GM18507 (cell line): ENCODE measurements around the gene ATP1A1.

Source experiments
- DNase-seq: peaks from one replicate; pipeline ENCODE4 v3.0.0; 2011; ENCODE audit warnings: low read depth; ENCODE audit not compliant: insufficient read length; ENCODE audit errors: extremely low spot score
- FAIRE-seq: peaks from 2 replicates; lab custom pipeline; 2011; peaks lifted over from hg19 to GRCh38; lab: Jason Lieb, UNC

Gene ATP1A1

DNA sequence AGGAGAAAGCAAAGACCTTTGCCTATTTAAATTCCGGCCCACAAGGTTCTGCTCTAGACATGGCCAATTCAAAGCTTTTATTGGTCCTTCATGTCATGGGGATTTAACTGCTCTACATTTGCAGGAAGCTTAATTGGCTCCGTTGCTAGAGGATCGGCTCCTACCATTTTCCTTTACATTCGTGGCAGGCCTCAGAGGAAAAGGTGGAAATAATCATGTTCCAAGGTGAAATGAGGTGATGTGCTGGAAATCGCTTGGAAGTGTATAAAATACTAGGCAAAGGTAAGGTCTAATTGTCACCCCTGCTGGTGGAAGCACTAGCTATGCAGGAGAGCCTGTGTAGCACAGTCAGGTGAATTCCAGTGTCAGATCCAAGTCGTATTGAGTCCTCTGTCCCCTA, 55.5 kb downstream of the ATP1A1 start:
- DNase-seq (no peak), FAIRE-seq (no peak)

DNA sequence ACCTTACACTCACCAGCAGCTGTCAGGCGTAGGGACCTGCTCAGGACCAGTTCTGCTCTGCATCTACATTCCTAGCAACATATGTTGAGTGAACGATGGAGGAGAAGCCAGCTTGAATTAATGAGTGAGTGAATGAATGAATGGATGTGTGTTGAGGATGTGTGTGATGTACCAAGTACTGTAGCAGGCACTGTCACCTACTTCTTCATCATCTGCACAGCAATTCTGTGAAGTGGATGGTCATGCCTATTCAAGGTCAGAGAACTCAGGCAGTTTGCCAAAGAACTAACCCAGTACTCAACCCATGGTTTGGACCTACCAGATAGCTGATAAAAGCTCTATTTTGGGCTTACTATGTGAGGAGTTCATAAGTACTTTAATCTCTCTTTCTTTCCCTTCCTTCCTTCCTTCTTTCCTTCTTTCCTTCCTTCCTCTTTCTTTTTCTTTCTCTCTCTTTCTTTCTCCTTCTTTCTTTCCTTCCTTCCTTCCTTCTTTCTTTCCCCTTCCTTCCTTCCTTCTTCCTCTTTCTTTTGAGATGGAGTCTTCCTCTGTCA, 56.9 kb downstream of the ATP1A1 start:
- FAIRE-seq: no peak
- no peak for DNase-seq

DNA sequence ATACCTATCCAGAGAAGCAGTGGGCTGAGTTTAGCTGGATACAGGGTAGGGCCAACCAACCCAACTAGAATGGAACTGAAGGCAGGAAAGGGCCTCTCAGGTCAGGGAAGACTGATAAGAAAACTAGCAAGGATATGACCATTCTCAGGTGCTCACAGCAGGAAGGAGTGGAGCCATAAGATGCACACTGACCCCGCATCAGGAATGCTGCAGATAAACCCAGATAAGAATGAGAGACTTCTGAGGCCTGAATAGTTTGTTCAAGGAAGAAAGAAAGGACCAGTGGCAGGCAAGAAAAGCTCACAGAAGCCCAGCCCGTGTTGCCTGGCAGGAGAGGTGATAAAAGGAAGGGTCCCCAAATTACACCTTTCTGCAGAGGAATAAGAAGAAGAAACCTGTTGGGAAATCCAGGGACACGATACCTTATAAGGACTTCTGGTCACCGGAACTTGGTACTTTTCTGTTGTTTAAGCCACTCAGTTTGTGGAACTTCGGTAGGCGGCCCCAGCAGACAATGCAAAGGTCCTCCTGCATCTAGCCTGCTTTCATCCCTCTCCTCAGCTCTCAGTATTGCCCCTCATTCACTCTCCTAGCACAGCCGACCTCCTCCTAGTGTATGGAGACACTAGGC, 58.9 kb downstream of the ATP1A1 start:
- FAIRE-seq (no peak), DNase-seq (no peak)

DNA sequence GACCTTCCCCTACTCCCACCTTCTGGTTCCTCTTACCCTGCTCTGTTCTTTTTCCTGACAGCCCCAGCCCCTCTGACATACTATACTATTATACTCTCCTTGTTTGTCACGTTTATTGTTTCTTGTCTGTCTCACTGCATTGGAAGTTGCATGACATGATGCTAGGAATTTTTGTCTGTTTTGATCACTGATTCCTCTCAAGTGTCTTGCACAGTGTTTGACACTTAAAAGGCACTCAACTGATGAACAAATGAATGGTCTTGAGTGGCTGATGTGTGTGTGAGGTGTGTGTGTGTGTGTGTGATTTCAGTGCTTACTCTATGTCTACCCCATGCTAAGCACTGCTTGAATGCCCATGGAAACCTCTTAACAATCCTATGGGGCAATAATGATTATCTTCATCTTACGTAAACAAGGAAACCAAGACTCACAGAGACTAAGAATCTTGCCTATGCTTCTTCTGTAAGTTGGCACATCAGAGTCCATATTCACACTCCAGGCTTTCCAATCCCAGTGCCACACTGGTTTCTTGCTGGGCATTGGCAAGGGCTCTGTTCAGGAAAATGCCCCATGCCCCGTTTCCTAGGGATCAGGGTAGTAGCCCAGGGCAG, 59.7 kb downstream of the ATP1A1 start:
- FAIRE-seq (no peak), DNase-seq (no peak)

DNA sequence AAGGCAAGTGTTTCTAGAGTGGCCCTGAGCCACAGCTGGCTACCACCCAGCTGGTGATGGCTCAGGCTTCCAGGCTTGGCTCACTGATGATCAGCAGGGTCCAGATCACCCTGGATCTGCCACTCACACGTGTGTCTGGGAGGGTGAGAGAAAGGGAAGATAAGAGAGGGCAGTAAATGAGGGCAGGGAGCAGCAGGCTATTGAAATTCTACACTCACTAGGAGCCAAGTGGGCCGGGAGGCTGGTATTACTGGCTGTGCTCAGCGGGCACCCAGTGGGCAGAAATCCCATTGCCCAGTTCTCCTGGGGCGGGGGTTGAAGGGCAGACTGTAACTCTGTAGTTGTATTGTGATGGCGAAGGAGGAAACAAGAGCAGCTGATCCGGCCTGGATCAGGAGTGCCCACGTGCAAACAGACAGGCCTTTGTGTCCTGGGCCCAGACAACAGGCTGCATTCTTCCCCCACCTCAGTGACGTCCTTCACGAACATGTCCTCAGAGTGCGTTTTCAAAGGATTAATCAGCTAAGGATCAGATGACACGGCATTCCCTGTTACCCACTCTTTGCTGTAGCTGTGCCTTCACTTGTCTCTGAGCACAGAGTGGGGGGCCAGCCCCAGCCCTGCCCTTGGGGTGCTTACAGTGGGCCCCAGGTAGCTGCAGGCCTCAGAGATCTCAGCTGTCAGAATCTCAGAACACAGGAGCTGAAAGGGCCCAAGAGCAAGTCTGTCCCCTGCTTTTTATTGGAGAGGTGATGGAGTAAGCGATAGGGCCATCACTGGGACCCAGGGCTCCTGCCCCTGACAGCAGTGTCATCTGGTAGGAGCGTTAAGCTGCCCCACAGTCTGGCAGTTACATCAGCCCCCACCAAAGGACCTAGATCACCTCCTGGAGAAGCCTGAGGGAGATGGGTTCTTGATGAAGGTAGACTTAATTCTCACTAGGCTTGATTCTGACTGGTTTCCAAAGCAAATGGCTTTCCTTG, 60.5 kb downstream of the ATP1A1 start:
- DNase-seq (no peak), FAIRE-seq (no peak)

DNA sequence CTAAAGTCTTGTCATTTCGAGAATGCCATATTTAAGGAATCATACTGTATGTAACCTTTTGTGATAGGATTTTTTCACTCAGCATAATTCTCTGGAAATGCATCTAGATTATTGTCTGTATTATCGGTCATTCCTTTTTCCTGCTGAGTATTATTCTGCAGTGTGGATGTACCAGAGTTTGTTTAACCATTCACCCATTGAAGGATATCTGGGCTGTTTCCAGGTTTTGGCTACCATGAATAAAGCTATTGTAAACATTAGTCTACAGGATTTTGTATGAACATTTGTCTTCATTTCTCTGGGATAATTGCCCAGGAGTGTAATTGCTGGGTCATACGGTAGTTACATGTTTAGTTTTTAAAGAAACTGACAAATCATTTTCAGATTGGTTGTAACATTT, 61.8 kb downstream of the ATP1A1 start:
- DNase-seq: no peak
- FAIRE-seq: no peak

DNA sequence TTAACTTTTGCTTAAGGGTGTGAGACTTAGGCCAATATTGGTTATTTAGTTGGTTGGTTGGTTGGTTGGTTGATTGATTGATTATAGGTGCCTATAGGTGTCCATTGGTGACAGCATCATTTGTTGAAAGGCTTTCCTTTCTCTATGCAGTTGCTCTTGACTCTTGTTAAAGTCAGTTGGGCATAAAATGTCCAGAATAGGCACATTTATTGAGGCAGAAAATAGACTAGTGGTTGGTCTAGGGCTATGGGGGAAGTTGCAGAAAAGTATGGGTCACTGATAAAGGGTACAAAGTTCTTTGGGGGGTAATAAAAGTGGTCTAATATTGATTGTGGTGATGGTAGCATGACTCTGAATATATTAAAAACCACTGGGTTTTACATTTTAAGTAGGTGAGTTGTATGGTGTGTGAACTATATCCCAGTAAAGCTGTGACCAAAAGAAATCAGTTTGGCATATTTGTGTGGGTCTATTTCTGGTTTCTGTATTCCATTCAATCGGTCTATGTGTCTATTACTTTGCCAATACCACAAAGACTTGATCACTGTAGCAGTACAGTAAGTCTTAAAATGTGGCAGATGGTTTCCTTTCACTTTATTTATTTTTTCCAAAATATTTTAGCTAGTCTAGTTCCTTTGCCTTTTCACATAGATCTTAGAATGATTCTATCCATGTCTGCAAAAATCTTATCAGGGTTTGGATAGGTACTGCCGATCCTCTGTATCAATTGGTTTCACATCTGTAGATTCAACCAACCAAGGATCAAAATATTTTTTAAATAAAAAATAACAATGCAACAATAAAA, 63.0 kb downstream of the ATP1A1 start:
- FAIRE-seq (no peak), DNase-seq (no peak)

DNA sequence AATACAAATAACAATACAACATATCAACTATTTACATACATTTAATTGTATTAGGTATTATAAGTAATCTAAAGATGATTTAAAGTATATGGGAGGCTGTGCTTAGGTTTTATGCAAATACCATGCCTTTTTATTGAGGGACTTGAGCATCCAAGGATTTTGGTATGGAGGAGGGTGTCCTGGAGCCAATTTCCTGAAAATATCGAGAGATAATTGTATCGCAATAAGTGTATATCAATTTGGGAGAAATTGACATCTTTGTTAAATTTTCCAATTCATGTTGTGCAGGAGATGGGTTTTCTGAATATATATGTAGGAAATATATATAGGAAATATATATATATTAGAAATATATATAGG, 63.5 kb downstream of the ATP1A1 start:
- no peak for DNase-seq
- FAIRE-seq: no peak

DNA sequence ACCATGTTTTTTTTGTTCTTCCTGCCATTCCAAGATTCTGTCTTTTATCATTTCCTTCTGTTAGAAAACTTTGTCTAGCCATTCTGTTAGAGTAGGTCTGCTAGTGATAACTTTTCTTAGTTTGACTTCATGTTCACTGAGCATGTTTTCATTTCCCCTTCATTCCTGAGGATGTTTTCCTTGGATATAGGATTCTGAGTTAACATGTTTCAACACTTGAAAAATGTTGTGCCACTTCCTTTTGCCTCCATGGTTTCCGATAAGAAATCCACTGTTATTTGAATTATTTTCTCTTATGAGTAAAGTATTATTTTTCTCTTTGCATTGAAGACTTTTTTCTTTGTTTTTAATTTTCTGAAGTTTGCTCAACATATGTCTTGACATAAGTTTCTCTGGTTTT, 66.7 kb downstream of the ATP1A1 start:
- FAIRE-seq (no peak), DNase-seq (no peak)

DNA sequence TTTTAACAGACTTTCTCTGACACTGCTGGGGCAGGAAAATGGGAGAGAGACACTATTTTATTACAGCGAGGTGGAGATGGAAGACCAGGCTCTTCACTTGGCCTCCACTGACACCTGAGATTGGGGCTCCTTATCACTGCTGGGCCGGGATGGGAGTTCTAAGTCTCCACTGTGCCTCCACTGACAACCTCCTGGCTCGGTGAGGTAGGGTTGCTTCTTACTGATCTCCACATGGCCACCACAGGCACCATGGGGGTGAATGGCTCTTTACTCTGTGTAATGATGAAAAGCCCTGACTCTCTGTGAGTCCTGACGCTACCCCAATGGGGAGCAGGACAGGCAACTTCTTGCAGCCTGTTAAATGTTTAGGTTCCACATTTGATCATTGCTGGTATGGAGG, 67.7 kb downstream of the ATP1A1 start:
- FAIRE-seq (no peak), DNase-seq (no peak)

DNA sequence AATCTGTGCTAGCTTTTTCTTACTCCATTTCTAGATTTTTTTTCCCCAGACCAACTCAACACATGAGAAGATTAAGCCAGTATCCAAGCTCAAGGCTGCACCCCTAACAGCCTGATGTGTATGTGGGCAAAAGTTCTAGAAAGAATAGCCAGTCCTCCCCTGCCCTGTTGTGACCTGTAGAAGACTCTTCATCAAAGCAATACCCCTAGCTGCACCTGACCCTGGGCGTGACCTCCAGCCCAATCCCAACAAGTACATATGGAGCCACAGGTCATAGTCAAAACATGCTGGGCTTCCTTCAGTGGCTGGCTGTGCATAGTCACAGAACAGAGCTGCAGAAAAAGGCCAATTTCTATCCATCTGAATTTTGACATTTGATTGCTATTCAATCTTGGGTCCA, 72.5 kb downstream of the ATP1A1 start:
- DNase-seq: no peak
- FAIRE-seq: no peak

DNA sequence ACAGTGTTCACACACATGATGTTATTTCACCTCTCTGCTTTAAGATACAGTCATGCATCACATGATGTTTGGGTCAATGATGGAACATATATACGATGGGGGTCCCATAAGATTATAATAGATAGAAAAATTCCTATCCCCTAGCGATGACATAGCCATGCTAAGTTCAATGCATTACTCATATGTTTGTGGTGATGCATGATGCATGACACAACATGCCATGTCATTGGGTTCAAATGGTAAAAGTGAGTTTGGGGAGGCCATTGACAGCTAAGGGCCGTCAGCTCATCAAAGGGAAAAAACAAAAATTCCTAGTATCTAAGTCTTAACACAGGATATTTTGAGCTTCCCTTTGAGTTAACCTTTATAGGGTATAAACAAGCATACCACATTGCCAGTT, 73.6 kb downstream of the ATP1A1 start:
- DNase-seq (no peak), FAIRE-seq (no peak)

DNA sequence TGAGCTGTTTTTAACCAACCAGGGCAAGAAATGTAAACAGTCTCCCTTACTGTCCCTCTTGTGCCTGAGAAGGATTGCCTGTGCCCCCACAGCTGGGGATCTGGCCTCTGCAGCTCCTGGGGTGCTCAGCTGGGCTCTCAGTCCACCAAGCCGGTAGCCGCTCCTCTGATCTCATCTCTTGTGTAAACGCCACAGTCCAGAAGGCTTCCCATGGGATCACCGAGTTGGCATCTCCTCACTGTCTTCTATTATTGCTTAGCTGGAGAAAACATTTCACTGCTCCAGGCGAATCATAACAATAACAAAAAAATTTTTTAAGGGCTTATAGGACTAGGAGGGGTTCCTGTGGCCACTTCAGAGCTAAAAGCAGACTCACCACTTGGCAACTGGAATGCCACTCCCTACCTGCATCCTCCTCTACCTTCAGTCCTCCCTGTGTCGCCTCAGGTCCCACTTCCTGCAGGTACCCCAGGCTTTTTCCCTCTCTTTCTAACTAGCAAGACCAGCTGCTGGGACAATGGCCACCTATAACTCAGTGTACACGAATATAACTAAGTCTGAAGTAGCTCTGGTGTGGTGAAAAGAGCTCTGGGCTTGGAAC, 75.8 kb downstream of the ATP1A1 start:
- DNase-seq (no peak), FAIRE-seq (no peak)

DNA sequence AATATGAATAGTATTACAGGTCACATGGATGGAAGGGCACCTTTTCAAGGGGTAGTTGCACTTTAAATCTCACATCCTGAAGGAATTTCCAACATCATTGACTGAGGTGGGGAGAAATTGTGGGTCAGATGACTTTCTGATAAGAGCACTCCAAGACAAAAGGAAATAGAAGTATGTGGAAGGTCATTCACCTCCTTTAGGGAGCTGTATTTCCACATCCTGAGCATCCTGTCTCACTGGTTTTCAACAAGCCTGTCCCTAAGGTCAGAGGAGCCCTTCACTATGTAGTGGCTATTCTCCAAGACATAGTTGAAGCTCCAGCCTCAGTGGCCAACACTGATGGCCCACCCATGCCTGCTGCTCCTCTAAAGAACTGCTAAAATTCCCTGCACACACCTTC, 76.5 kb downstream of the ATP1A1 start:
- DNase-seq: no peak
- FAIRE-seq: no peak

DNA sequence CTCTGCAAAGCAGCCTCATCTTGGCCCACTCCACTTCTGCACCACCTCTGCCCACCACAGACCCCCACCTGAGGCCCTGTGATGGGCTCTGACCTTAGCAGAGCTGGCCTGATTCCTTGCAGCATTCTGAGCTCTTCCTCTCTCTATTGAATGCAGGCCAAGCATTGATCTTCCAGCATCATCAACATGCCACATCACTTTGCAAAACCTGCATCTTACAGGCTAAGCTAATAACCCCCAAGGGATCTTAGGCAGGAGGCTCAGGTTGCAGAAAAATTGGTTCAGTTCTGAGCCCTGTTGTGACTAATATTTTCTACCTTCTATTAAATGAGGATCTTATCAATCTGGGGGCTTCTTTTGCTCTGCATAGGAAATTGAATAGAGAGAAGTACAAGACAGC, 78.7 kb downstream of the ATP1A1 start:
- FAIRE-seq (no peak), DNase-seq (no peak)

DNA sequence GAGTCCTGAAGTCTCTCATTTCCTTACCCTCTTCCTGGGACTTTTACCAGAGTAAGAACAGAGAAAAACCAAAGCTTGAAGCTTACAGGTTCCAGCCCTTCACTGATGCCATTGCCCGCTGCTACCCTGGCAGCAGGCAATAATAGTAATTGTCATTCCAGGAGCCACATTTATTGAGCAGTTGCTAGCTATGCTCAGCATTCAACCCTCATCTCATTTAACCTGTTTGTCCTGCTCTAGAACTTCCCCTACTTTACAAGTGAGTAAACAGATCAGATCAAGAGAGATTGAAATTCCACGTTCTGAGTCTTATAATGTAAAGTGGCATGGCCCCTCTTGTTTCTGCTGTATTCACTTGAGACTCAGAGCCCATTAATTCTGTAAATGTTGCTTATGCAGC, 80.4 kb downstream of the ATP1A1 start:
- no peak for FAIRE-seq
- DNase-seq: no peak

DNA sequence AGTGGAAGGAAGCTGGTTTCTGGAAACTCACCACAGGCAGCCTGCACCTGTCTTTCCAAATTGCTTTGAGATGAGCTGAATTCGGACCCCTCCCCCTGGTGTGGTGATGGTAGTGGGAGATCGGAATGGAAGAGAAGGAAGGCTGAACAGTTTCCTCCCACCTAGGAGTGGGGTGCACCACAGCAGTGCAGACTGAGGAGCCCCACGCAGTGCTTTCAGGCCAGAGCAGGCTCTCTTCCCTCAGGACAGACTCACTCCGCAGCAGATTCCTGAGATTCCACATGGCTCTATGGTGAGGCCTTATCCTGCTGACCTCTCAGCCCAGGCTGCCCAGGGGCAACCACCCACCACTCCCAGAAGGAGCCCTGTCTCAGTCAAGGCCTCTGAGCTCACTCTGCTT, 80.9 kb downstream of the ATP1A1 start:
- no peak for DNase-seq

More for the DNA sequence above, 80.9 kb downstream of the ATP1A1 start:
- FAIRE-seq: no peak
